PC-9 (cell line): ENCODE measurements around the gene IFT88.

ENCODE experiments used
- EZH2 ChIP-seq: fragments of 200-600 bp; sonication (generic); IDR thresholded peaks from 2 replicates; pipeline ENCODE4 v1.8.0; 2017; ENCODE audit warnings: antibody characterized with exemption, low read depth
- TF ChIP-seq, protein P1 (sequence below): fragments of 200-600 bp; sonication (generic); conservative IDR thresholded peaks from 2 replicates; pipeline ENCODE4 v1.6.1; 2017; ENCODE audit warnings: mixed run types, antibody characterized with exemption, mild to moderate bottlenecking, moderate library complexity

DNA sequence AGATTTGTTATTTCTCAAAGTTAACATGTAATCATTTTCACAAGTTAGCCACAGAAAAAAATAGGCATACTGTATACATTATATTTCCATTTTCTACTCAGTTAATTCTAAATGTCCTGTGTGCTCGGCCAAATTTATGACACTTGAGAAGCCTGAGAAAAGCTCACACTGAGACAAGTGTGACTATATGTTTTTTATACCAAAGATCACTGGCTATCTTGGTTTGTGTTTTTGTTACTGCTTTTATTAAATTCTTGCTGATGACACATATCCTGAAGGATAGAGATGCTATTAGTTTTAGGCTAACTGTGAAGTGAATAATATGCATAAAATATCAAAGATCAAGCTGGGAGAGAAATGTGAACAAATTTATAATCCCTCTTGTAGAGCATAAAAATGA, 87.2 kb downstream of the IFT88 start:
- TF ChIP-seq, protein P1, sequence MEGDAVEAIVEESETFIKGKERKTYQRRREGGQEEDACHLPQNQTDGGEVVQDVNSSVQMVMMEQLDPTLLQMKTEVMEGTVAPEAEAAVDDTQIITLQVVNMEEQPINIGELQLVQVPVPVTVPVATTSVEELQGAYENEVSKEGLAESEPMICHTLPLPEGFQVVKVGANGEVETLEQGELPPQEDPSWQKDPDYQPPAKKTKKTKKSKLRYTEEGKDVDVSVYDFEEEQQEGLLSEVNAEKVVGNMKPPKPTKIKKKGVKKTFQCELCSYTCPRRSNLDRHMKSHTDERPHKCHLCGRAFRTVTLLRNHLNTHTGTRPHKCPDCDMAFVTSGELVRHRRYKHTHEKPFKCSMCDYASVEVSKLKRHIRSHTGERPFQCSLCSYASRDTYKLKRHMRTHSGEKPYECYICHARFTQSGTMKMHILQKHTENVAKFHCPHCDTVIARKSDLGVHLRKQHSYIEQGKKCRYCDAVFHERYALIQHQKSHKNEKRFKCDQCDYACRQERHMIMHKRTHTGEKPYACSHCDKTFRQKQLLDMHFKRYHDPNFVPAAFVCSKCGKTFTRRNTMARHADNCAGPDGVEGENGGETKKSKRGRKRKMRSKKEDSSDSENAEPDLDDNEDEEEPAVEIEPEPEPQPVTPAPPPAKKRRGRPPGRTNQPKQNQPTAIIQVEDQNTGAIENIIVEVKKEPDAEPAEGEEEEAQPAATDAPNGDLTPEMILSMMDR: no peak
- TF ChIP-seq EZH2: no peak
